ENCODE results near the gene PHF21B.
"Not testable (repeated sequence)": the region's sequence is repeated elsewhere in the genome, so short reads cannot be mapped to it uniquely, and the experiment has no call there.

The PHF21B gene

DNA sequence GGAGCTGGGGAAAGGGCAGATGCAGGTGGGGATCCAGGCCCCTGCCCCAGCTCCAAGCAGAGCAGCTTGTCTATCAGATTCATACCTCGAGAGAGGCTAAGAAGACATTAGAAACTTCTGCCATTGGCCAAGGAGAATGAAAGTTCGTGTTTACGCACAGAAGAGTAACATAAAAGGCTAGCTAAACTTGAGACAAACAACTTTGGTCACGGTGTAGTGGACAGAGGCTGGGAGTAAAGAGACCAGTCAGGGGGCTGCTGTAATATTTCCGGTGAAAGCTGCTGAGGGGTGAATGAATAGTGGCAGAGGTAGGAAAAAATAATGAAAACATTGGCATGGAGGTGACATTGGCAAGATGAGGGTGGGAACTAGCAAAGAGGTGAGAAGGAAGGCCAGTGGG lies 22.9 kb downstream of the PHF21B start:
- no peak for DNase-seq

DNA sequence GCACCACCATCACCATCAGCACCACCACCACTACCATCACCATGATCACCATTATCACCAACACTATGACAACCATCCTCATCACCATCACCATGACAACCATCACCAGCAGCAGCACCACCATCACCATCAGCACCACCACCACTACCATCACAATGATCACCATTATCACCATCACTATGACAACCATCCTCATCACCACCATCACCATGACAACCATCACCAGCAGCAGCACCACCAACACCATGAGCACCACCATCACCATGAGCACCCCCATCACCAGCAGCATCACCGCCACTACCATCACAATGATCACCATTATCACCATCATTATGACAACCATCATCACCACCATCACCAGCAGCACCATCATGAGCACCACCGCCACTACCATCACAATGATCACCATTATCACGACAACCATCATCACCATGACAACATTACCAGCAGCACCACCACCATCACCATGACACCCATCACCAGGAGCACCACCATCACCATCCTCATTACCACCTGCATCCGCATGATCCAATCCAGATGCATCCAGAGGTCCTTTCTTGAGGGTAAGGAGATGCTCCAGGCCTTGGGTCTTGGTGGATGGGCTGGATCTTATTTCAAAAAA lies 23.8 kb downstream of the PHF21B start:
- no peak for DNase-seq

DNA sequence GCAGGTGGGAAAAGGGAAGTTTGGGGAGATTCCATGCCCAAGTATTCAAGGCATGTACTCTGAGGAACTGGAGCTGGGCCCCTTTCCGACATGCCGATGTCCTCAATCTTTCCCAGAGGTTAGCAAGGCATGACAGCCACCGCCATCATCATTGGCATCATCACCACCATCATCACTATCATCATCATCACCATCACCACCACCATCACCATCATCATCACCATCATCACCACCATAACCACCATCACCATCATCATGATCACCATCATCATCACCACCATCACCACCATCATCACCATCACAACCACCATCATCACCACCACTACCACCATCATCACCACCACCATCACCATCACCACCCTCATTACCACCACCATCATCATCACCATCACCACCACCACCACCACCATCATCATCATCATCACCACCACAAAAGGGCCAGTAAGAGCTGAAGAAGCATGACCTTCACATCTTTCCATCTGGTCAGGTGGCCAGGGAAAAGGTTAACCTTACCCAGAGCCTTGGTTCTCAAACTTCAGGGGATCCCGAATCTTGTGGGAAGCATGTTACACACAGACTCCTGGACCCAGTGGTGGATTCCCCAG lies 25.8 kb downstream of the PHF21B start:
- DNase-seq = no peak

DNA sequence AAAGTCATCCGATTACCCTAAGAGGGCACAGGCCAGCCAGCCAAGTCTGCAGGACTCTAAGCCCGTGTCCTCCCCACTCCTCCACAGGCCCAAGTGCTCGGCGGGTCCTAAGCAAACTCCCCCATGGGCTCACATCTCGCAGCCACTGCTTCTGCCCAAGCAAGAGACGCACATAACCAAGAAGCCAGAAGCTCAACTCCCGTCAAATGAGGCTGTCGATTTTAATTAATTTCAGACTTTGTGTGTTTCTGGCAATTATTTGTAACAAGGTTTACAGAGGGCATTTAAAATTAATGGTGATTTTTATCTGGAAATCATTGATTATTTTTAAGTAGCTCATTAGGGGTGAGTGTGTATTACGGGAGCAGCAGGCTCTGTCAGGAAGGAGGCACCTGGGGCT lies 27.4 kb downstream of the PHF21B start:
- DNase-seq = no peak

DNA sequence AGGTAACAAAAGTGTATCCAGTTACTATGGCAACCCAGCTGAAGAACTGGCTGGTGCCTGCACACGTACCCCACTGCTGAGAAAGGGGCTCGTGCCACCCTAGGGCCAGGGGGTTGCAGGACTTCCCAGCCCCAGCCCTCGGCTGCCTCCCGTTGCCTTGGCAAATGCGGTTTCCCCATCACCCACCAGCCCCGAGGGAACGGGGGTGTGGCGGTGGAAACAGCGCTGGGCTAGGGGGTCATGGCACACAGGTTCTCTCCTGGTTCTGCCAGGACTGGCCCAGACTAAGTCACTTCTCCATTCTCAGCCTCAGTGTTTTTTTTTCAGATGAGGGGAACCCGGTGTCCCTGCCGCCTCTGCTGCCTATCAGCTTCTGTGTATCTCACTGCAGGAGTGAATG lies 27.9 kb downstream of the PHF21B start:
- DNase-seq = no peak

DNA sequence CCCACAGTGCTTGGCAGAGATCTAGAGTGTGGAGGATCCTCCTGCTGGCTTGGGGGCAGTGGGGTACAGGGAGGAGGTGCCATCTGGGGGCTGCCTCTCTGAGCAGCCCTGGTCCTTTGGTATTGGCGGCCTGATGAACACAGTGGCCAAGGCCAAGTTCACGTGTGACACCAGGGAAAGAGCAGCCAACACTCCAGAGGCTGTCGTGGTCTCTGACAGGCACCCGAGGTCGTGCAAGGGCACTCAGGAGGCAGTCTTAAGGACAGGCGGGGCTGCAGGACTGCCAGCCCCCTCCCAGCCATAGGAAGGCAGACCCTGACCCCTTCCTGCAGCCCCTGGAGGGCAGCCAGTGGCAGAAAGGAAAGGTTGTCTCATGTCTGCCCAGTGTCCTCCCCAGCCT lies 30.7 kb downstream of the PHF21B start:
- no peak for DNase-seq

DNA sequence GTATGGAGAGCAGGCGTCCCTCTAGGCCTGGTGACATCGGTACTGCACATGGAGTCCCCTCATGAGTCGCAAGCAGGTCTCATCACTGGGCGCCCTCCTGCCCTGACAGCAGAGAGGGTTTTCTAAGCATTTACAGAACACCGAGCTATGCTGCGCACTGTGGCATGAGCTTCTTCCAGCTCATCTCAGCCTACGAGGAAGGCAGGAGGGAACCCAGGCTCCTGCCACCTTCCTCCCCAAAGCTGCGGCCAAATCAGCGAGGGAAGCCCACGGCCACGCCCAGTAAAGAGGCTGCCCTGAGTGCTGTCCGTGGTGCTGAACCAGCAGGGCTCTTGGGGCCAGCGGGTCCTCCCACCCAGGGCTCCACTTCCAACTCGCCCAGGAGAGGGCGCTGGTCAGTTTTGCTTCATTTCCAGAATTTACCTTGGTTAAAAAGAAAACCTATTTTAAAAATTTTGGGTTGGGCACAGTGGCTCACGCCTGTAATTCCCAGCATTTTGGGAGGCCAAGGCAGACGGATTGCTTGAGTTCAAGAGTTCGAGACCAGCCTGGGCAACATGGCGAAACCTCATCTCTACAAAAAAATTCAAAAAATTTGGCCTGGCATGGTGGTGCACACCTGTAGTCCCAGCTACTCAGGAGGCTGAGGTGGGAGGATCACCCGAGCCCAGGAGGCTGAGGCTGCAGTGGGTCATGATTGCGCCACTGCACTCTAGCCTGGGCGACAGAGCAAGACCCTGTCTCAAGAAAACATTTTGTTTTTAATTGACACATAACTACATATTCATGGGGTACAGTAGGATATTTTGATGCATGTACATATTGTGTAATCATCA lies 34.2 kb downstream of the PHF21B start:
- peak; percentile 15 for DNase-seq

DNA sequence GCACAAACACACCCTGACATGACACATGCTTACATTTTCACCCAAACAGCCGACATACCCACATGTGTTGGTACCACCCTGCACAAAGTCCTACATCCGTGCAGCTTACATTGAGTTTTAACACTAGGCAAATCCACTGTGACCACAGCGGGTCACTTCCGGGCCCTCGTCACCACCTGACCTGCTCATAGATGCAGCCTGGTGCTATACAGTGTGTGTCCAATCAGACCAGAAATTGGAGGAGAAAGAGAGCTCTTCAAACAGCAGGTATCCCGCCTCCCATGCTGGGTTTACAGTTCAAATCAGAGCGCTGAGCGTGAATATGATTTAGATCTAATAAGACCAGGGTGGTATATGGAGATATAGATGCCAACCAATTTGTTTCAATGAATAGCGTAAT lies 35.4 kb downstream of the PHF21B start:
- DNase-seq = no peak

DNA sequence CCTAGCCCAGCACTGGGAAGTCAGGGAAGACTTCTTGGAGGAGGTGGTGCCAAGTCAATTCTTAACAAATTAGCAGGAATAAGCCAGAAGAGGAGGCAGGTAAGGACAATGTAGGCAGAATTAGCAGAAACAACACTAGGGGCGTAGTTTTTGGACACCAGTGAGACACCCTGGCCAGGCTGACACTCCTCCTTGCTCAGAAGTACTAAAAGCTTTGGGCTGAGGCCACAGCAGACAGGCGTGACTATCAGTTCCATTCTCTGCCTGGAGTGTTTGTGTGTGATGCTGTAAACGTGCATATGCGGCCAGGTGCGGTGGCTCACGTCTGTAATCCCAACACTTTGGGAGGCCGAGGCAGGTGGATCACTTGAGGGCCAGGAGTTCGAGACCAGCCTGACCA lies 36.0 kb downstream of the PHF21B start:
- DNase-seq = no peak

DNA sequence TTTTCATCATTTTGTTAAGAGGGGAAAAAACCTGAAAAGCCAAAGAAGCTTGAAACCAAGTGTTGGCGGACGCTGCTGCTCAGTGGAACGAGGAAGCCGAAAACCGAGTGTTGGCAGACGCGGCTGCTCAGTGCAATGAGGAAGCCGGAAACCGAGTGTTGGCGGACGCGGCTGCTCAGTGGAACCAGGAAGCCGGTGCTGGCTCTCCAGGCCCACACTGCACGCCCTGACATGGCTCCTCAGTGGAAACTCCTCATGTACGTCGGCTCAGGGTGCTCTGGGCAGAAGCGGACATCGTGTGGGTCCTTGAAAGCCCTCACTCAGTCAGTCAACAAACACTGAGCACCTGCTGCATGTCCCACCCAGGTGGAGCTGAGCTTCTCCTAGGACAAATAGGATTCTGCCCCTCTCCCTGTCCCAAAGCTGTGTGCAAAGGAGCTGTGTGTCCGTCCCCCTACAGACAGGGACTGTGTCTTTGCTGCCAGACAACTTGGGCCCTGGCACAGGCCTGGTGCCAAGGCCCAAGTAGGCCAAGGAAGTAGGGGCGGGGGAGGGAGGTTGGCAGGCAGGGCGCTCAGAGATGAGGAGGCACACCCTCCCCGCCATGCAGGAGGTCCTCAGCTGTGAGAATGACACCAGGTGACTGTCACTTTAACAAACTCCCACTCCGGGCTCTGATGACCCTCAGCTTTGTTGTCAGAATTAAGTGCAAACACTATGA lies 37.3 kb downstream of the PHF21B start:
- DNase-seq = no peak

DNA sequence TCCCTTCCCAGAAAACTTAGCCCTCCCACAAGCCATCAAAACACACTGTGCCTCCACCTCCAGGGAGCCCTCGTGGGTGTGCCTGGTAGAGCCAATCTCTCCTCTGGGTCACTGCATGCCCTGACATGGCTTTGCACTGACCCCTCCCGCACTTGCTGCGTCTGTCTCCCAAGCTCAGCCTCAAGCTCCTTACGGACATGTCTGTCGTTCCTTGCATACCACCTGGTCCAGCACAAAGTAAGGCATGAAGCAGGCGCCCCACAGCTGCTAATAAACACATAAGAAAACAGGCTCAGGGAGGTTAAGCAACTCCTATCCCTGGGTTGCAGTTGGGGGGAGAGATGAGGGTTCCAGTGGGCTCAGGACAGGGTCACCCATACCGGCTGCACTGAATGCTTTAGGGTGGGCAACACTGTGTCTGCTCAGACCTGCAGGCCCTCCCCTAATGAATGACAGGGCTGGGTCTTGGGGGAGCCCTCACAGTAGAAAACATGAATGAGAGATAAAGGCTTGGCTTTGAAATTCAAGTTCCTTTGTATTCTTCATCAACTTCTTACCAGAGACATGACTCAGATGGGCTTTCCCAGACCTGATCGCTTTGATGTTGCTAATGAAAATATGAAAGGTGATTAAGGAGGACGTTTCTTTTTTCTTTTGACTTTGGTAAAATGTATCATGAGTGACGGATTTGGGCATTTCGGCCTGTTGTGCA lies 38.0 kb downstream of the PHF21B start:
- no peak for DNase-seq

DNA sequence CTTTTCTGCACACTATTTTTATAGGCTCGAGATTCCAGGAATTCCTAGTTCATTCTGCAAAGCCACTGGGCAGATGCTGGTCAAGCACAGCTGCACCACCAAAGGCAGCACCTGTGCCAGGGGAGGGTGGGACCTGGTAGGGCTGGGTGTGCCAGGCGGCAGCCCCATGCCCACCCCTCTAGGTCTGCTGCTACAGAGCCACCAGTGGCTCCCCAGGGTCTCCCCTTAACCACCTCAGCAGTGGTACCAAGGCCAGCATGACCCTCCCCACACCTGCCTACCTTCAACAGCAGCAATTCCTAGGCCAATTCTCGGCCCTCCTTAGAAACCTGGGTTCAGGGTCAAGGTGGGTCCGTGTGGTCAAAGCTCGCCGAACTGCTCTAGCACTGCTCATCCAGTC lies 39.5 kb downstream of the PHF21B start:
- no peak for DNase-seq

DNA sequence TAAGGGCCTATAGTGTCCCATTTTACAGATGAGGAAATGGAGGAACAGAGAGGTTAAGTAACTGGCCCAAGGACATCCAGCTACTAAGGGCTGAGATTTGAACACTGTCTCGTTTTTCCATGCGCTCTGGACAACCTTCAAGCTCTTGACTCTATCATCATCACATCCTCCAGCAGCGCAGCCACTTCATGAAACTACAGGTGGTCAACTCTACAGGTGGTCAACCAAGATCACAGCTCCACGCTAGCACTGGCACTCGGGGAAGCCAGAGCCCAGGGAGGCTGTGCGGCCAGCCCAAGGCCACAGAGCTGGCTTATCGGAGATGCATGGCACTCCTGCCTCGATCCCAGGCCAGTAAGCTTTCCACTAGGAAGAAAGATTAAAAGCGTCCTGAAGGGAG lies 40.0 kb downstream of the PHF21B start:
- DNase-seq = no peak

DNA sequence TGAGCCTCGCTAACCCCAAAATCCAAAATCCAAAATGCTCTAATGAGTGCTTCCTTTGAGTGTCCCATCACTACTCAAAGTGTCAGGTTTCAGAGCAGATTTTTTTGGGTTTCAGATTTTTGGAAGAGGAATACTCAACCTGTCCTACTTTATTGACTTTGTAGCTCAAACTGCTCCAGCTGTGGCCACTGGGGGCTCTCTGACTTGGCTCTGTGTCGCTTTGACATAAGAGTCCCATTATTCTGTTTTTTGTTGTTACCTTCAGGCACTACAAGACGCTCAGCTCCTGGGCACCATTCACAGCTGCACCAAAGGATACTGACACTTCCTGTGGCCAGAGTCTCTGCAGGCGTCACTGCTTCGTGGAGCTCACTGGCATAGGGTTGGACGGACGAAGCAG lies 41.1 kb downstream of the PHF21B start:
- DNase-seq = no peak

DNA sequence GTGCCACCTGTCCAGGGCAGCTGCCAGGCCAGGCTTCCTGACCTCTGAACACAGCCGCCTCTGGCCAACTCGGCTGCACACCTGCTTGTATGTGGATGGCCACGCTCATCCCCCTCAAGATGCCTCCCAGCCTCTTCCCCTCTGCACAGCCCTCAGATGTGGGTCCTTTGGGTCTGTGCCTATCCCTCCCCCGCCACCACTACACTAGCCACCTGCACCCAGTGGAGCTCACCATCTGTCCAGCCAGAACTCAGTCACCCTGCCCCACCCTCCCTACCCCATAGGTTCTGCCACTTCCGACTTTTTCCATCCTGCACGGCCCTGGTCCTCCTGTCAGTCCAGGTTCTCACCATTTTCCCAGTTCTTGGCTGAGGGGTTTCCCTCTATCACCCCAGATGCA lies 44.6 kb downstream of the PHF21B start:
- DNase-seq = no peak

DNA sequence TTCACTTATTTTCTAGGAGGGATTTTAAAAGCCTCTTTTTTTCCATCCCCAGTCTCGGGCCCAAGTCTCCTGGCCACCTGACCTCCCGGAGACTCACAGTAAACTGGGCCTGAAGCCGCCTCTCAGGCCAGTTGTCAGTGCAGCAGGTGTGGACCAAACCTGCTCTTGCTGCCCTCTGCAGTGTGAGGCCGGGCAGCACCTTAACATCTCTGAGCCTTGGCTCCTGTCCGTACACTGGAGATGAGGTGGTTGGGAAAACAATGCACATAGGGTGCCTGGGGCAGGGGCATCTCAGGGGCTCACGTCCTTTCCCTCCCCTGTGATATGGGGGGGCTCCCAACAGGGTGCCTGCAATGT lies 45.1 kb downstream of the PHF21B start:
- no peak for DNase-seq

DNA sequence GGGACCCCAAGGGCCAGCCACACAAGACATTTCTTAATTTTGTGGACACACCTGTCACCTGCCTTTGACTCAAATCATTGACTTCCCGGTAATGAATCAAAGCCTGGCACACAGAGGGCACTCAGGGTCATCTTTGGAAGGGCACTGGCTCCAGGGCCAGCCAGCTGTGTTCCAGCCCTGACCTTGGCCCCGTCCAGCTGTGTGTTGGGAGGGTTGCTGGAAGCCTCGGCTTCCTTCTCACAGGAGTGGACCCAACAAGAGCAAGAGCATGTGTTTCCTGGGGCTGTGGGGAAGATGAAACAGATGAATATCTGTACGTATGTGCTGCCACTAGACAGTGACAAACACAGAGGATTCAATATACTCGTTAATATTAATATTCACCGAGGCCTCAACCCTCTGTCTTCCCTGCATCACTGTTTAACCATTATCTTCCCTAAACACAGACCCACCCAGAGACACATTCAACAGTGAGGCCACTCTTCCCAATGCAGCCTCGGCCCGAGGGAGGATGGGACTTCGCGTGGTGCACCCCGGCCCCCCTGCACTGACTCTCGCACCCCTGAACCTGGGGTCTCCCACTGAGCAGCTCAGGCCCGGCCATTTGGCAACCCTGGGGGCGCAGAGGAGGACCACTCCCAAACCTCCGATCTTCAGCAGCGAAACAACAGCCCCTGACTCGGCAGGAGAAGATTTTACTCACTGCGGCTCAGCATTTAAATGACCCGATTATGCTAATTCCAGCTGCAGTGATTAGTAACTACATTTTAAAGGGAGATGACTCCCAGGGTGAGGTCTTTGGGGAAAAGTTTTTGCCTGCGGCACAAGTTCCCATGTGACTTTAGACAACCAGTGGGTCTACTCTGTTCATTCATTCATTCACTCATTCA lies 45.7 kb downstream of the PHF21B start:
- DNase-seq = no peak

DNA sequence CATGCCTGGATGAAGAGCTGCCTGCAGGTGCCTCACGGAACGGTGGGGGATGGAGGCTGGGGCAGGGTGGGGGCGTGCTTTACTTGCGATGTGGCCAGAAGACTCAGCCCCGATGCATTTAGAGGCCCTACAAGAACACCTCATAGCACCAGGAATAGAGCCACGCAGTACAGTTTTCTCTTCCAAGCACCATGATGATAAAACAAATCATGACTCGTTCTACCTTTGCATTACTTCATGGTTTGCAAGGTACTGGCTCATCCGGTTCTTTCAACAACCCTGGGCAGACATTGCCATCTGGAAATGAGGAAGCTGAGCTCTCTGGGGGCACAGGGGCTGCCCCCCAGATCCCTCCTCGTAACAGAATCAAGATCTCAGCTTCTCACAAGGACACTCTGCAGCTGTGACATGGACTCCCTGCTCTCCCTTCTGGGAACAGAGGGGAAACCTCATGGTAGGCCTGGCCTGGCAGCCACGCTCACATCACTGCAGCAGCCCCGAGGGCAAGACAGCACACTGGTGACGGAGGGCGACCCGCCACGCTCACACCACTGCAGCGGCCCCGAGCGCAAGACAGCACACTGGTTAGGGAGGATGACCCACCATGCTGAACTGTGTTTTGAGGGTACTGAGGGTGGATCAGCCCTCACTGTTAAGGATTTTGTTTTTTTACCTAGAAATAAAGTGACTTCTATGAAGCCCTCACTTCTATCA lies 46.9 kb downstream of the PHF21B start:
- no peak for DNase-seq

DNA sequence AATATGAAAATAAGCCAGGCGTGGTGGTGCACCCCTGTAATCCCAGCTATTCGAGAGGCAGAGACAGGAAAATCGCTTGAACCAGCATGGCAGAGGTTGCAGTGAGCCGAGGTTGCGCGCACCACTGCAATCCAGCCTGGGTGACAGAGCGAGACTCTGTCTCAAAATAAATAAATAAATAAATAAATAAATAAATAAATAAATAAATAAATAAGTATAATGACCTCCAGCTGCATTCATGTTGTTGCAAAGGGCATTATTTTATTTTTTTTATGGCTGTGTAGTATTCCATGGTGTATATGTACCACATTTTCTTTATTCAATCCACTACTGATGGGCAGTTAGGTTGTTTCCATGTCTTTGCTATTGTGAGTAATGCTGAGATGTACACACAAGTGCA lies 48.1 kb downstream of the PHF21B start:
- not testable (repeated sequence) for DNase-seq

DNA sequence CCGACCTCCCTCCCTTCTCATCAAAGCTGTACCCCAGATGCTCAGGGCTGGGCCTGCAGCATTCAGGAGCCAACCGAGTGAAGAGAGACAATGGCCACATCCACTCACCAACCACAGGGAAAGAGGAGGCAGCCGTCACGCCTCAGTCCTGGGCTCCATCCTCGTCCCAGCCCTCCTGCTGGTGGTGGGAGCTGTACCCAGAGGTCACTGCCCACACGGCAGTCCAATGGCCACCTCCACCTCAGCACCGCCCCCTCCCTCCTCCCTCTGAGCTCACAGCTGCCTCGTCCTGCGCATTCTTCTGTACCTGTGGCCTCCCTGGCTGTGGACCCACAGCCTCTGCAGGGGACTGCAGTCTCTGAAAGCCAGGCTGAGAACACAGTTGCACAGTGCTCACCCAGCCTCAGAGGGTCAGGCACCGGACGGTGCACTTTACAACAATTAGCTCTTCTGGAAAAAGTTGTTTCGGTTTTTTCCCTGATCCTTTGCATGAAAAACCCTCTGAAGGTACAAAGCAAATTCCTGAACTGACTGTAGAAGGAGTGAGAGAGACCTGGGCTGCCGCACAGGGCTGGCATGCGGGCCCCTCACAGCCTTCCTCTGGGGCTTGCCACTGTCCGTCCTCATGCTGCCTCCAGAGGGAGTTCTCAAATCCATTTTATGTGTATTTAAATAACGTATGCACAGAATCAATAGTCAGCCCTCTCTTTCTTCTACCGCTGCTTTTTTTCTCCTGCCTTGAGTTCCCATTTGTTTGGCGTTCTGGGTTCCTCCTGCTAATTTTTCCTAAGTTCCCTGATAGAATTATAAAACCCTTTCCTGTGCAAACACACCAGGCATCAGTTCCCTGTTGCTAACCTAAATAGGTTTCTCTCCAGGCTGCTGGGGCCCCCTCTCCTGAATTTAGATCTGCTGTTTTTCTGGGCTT lies 52.7 kb downstream of the PHF21B start:
- DNase-seq = no peak
